CMK (cell line): ENCODE data around the gene MYPOP.

Experiments
- DNase-seq: peaks from one replicate; pipeline ENCODE4 v3.0.0-alpha.2; 2010; ENCODE audit warnings: low read depth

Gene MYPOP

DNA sequence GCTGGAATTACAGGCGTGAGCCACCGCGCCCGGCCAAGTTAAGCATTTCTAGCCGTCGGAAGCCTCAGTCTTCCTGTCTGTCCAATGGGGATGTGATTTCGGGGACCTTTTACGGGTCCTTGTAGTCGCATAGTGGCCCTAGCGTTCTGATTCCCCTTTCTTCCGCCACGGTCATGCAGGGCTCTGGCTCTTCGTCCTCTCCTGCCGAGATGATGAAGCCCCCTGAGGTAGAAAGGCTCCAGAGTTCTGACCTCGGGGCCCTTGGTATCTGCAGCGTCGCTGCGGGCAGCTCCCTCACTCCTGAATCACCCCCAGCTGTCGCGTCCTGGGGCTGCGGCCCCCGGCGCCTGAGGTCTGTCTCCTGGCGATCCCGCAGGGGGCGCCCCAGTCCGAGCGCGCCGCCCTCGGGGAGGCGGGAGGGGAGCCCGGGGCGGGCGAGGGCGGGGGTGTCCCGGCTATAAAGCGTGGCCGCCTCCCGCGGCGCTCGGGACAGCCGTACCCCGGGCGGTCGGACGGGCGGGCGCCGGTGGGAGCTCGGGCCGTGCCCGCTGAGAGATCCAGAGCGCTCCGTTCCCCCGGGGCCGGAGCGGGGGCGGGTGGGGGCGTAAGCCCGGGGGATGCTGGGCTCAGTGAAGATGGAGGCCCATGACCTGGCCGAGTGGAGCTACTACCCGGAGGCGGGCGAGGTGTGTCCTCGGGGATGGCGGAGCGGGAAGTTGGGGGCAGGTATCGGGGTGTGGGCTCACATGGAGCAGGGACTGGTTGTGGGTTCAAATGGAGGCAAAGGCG lies 38.4 kb downstream of the MYPOP start, which contains the start of gene FOXA3:
TSS of gene FOXA3 (plus strand) at position 487 of the 789 bp plus-strand sequence. CDS start at position 618, 131 bp downstream.
- no peak for DNase-seq

GRCh38 chr19:45863335-45863839 lies 39.0 kb downstream of the MYPOP start:
- DNase-seq: no peak

DNA sequence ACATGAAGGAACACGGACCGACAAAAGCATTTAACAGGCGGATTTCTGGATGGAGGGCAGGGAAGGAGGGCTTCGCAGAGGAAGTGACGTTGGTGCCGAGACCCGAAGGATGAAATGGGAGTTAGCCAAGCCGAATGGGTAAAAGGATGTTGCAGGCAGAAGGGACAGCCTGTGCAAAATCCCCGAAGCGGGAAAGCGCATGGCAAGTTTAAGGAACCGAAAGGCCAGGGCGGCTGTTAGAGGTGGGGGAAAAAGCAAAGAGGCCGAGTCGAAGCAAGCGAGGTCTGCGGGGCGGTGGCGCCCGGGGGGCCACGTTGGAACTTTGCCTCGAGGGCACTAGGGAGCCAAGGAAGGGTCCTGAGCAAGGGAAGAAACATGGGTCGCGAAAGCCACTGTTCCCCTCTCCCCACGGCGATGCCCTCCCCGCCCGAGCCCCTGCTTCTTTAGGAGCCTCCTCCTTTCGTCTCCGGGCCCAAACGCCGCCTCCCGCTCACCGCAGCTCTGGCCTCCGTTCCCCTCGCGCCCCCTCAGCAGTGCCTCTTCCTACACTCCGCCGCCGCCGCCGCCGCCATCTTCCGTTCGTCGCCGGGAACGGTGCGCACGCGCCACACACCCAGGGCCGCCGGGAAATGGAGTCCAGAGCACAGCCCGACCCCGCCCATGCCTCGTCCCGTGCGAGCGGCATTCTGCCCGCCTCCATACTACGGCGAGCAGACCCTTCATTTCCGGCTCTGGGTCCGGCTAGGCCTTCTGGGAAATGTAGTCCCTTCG lies 39.7 kb downstream of the MYPOP start, which contains the start of gene SYMPK:
TSS of gene SYMPK (minus strand) at position 584 of the 771 bp plus-strand sequence. CDS start 8,652 bp downstream, outside the sequence.
- peak; percentile 97 for DNase-seq

- DNase-seq: no peak
Observed at GRCh38 chr19:45862271-45862563, 40.2 kb downstream of the MYPOP start.

DNA sequence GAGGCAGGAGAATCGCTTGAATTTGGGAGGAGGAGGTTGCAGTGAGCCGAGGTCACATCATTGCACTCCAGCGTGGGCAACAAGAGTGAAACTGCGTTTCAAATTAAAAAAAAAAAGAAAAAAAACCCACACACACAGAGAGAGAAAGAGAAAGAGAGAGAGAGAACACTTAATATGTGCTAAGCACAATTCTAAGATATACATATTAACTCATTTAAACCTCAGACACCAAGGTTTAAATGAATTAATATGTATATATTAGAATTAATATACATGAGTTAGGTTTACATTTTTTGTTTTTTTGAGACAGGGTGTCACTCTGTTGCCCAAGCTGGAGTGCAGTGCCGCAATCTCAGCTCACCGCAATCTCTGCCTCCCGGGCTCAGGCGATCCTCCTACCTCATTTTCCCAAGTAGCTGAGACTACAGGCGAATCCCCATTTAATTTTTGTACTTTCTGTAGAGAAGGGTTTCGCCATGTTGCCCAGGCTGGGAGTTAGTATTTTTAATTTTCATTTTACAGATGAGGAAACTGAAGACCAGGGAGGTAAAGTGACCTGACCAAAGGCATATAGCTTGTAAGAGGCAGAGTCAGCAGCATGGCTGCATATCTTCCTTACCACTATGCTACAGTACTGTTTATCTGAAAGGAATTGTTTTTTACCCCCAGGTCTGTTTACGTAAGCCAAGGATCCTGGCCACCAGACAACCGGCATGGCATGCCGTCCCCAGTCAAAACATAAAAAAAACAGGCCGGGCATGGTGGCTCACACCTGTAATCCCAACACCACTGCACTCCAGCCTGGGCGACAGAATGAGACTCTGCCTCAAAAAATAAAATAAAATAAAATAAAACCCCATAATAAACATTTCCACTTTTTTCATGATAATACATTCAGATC lies 41.8 kb downstream of the MYPOP start:
- DNase-seq: no peak

DNA sequence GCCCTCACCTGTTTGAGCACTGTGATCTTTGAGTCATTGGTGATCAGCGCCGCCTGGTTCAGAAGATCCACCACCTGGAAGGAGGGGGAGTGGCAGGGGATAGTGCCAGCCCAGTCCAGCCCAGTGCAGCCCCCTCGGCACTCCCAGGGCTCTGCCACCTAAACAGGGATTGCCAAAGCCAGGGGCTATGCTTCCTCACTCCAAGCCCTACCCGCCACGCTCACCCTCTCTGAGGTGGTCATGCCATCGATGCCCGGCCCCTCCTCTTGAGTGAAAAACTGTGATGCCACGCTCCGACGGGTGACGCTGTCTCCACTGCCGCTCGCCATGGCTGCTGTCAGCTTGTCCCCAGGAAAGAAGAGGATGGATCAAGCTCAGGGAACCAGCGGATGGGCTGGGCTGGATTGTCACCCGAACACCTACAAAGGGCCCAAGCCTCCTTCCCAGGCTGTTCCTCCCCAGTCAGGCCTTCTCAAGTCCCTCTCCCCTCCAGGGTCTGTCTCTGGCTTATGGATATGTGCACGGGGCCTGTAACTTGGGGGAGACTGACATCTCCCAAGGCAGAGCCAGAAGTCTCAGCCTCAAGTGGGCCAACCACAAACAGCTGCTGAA lies 48.1 kb downstream of the MYPOP start:
- DNase-seq: no peak

GRCh38 chr19:45852983-45853382 lies 49.4 kb downstream of the MYPOP start:
- no peak for DNase-seq

DNA sequence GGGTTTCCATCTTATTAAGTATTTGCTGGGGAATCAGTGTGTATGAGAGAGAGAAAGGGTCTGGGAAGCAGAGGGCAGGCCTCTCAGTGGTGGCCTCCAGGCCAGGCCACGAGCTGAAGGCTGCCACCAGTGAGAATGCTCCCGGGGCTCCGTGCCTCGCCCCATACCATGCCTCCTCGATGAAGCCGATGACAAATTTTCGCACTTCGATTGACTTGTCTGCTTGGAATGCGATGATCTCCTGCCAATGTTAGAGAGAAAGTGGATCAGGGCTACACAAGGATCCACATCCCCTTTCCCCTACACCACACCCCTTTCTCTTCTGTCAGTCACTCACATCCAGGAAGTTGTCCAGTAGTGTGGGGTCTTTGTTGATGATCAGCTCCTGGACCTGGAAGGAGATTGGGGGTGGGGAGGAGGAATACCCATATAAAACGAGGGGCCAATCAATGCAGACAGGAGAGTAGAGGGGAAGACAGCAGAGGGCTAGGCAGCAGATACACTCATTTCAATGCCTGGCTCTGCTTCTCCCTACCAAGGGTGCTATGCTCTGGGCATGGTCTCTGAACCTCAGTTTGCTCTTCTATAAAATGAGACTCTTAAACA lies 50.2 kb downstream of the MYPOP start:
- no peak for DNase-seq

DNA sequence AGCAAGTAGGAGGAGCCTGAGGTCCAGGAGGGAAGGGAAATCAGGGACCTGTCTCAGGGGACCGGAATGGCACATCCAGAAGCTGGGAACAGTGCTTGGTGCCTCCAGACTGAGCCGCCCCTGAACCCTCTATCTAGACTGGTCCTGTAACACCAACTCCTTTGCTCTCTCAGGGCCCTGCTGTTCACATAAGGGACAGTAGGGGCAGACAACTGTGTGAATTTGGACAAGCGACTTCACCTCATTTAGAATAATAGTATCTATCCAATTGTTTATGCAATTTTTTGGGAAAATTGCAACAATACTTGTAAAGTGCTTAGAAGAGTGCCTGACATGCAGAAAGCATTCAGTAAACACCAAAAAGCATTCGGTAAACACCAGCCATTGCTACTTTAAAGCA lies 53.5 kb downstream of the MYPOP start:
- no peak for DNase-seq

DNA sequence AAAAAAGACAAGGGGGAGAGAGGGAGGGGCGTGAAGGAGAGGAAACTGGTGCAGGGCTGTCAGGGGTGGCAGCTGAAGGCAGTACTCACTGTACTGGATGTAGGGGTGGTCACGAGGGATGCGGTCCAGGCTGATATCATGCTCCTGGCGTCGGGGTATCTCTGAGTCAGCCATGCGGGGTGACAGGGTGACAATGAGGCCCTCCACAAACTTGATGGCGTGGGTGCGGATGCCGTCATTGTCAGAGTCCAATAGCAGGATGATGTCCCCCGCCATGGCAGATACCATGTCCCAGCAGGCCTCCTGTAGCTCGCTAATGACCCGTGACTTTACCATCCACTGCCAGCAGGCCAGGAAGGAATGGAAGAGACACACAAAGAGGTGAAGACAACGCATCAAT lies 54.8 kb downstream of the MYPOP start:
- no peak for DNase-seq

DNA sequence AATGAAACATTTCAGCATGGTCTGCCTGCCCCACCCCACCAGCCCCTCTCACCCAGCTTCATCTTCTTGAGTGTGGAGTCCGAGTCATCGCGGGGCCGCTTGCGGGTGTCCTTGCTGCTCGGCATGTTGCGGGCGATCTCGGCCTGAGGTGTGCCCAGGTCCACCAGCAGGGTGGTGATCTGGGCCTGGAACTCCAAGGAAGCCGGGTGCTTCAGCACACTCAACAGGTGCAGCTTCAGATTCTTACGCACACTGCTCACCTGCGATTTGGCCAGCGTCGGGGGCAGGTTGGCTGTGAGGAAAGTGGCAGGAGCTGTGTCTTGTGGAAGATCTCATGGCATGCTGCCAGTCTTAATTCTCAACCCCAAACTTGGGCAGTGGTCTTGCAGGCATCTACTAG lies 60.2 kb downstream of the MYPOP start:
- no peak for DNase-seq
